Measurements from ENCODE around the gene EFEMP2. TPM values are rescaled to one million over a fixed set of nuclear protein-coding genes. Genes with fewer than 3 reads are reported as not detected.
A peak's percentile ranks its signal among the peaks of the same experiment; 100 is the strongest.
"Not testable (repeated sequence)": the region's sequence is repeated elsewhere in the genome, so short reads cannot be mapped to it uniquely, and the experiment has no call there.

The EFEMP2 gene
- total RNA-seq, 1 donor from 2014 or later: 35.0 TPM

DNA sequence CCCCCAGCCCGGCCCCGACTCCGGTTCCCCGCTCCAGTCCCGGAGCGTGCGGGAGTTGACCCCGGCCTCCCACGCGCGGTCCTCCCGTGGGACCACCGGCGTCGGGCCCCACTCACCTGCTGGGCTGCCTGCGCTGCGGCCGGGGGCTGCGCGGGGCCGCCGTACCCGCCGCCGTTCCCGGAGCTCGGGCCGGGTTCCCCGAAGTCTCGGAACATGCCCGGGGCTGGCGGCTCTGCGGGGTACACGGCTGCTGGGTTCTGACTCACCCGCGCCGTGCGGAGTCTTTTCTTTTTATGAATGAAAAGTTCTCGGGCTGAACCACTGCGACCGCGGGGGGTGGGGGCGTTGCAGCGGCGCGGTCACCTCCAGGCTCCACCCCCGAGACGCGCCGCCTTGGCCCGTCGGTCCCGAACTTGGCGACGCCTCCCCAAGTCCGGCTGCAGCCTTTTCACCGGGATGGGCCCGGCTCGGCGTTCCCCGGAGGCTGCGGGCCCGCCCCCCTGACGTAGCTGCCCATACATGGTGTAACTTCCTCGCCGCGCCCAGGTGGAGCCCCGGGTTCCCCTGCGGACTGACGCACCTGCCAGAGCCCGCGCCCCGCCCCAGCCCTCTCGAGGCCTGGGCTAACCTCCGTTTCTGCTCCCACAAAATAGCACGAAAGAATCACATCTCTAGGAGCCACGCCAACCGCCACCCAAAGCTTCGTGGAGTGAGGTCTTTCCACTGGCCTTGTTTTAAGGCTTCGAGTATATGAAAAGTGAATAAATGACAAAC lies 27.7 kb upstream of the EFEMP2 start, which contains the start of gene FOSL1:
FOSL1 (minus strand) TSS at position 264 of the 774 bp plus-strand sequence; CDS start at position 215, 49 bp downstream.
- DNase-seq (ENCODE audit: low read depth): peak; percentile 83

DNA sequence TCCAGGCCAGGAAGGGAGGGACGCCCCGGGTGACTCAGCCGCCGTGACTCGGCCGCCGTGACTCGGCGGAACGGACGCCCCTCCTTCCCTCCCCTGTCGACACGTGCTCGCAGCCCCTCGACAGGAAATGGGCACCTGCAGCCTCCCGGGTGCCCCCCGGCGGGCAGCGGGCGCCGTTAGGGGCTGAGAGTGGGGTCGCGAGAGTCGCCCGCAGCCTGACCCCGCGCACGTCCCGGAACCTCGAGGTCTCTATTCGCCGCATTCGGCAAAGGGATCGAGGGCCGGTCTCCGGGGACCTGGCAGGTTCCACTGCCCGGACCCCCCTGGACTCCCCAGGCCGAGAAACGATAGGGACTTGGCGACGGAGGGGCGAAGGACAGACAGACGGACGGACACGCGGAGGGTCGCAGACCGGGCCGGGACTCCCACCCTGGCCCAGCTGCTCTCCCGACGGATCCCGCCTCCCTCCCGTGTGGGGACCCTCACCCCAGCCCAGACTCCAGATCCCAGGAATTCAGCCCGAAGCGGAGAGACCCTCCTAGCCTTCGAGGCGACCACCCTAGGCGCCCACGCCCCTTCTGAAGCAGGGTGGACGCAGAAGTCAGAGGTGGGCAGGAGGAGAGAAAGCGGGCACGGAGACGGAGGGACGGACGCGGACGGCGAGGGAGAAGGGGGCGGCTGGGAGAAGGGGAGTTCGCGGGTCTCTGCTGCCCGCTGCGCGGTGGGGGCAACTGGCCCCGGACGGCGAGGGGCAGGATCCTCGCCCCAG lies 26.9 kb upstream of the EFEMP2 start:
- DNase-seq (ENCODE audit: low read depth): no peak

DNA sequence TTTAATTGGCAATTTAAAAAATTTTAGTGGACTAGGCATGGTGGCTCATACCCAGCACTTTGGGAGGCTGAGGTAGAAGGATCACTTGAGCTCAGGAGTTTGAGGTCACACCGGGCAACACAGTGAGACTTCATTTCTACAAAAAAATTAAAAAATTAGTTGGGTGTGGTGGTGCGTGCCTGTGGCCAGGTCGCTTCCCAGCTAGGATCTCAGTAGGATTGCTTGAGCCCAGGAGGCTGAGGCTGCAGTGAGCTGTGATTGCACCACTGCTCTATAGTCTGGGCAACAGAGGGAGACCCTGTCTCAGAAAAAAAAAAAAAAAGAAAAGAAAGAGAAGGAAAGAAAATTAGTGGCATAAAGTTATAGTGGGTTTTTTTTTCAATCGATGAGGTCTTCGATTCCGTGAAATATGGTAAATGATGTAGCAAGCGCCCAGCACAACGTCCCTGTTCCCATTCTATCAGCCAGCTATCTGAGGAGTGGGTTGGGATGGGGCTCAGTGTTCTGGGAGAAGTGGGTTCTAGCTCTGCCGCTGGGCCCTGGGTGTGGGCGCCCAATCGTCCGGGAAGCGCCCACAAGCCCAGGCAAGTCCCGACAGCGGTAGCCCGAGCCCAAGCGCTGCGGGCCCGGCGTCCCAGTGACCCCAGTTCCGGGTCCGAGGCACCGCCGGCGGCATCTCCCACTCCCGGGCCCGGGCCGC lies 26.2 kb upstream of the EFEMP2 start:
- no peak for DNase-seq (ENCODE audit: low read depth)

DNA sequence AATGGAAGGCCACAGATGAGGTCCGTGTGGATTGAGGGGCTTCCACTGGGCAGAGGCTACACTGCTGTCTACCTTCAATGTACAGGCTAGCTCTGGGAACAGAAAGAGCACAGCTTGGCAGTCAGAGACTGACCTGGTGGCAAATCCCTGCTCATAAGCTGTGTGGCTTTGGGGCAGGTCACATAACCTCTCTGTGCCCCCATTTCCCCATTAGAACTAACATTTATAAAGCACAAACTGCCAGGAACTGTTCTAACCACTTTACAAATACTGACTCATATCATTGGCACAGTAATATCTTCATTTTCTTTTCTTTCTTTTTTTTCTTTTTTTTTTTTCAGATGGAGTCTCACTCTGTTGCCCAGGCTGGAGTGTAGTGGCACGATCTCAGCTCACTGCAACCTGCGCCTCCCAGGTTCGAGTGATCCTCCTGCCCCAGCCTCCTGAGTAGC lies 24.4 kb upstream of the EFEMP2 start:
- DNase-seq (ENCODE audit: low read depth): no peak

DNA sequence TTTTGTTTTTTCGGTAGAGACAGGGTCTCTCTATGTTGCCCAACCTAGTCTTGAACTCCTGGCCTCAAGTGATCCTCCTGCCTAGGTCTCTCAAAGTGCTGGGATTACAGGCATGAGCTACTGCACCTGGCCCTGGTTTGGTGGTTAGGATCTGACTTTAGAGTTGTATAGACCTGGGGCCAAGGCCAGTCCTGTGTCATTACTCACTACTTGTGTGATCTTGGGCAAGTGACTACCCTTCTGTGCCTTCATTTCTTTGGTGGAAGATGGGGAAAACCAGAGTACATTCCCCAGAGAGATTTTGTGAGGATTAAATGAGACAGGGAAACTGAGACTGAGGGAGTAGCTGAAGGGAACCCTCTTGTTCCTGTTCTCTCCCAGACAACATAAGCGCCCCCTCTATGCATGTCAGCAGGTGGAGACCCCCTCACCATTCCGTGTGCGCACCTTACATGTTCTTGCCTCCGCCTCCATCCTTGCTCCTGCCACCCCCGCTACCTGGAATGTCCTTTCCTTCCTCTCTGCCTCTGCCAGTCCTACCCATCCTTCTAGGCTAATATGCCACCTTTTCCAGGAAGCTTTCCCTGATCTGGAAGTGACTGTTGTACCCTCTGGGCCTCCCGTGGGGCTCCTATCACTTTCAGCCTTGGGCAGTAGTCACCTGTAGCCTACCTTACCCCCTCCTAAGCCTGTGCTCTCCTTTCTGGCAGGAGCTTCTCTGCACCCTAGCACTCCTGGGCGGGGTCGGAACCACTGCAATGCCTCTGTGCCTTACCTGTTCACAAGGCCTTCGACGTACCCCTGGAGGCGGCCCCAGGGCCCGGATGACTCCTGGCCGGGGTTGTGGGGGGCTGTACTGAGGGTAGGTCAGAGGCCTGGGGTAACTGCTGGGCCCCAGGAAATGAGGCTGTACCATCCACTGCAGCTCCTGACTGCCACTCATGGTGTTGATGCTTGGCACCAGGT lies 23.7 kb upstream of the EFEMP2 start:
- DNase-seq (ENCODE audit: low read depth): no peak

DNA sequence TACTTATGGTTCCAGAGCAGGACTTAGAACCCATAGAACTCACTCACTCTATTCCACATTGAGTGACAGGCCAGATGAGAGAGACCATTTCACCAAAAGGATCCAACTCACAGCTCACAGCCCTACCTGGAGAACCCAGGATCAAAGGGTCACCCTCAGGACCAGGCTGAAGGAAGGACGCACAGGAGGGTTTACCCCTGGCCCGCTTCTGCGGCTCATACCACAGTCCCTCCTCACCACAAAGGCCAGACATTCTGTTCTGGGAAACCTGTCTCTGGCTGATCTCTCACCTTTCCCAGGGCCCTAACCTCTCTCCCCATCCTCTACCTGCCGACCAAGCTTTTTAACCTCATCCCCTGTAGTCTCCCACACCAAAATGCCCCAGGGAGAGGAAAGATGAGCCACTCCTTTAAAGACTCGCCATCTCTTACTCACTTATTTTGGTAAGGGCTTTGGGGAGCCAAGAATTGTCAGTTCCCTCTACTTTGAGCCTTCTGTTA lies 22.9 kb upstream of the EFEMP2 start:
- DNase-seq (ENCODE audit: low read depth): no peak

DNA sequence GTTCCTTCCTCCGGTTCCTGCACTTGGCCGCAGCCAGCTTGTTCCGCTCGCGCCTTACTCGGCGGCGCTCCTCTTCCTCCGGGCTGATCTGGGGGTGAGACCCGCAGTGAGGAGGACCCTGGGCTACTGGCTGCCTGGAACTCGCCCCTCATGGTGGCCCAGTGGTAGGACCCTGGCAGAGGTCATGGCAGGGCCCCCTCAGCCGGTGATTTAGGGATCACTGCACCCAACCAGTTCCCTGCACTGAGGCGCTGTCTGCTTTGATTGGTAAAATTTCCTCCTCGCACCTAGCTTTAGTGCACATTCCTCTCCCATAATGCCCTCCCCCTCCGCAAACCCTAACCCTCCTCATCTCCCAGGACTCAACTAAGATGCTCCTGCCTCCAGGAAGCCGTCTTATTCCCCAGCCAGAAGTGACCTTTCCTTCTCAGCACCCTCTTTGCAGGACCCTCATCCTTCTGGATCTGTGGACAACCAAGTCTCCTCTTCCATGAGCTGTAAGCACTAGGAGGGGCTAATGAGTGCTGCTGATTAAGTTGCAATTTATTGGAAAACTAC lies 21.5 kb upstream of the EFEMP2 start:
- no peak for DNase-seq (ENCODE audit: low read depth)

DNA sequence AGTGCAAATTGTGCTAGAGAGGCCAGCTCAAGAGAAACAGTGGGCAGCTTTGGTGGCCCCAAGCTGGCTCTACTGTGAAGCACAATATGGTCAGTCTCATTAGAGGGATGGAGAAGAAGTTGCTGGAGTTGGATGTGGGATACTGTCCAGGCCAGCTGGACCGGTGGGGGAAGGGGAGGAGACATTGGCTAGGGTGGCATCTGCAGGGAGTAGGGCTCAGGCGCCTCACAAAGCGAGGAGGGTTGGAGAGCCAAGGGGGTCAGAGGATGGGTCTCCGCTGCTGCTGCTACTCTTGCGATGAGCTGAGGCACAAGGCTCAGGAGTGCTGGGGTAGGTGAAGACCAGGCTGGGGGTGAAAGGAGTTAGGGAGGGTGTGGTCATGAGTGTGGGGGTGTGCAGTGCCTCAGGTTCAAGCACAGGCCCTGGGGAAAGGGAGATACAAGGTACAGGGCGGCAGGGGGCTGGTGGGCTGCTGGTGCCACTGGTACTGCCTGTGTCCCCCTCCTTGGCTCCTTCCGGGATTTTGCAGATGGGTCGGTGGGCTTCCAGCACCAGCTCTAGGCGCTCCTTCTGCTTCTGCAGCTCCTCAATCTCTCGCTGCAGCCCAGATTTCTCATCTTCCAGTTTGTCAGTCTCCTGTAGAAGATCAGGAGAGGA lies 20.2 kb upstream of the EFEMP2 start:
- DNase-seq (ENCODE audit: low read depth): no peak

DNA sequence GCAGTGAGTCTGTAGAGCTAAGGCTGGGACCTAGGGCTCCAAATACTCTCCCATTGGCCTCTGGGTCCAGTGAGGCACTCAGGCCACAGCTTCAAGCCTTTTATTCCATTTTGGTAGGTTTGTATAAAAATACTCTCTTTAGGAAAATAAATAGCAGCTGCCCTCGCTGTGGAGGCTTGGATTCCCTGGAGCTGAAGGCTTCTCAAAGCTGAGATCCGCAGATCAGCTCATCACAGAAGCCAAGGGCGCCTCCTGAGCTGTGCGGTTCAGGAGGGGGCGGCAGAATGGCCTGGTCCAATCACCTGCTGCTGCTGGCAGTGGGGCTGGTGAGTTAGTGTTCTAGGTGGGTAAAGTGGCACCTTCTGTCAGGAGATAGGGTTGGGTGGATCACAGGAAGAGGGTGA lies 19.5 kb upstream of the EFEMP2 start:
- not testable (repeated sequence) for DNase-seq (ENCODE audit: low read depth)

DNA sequence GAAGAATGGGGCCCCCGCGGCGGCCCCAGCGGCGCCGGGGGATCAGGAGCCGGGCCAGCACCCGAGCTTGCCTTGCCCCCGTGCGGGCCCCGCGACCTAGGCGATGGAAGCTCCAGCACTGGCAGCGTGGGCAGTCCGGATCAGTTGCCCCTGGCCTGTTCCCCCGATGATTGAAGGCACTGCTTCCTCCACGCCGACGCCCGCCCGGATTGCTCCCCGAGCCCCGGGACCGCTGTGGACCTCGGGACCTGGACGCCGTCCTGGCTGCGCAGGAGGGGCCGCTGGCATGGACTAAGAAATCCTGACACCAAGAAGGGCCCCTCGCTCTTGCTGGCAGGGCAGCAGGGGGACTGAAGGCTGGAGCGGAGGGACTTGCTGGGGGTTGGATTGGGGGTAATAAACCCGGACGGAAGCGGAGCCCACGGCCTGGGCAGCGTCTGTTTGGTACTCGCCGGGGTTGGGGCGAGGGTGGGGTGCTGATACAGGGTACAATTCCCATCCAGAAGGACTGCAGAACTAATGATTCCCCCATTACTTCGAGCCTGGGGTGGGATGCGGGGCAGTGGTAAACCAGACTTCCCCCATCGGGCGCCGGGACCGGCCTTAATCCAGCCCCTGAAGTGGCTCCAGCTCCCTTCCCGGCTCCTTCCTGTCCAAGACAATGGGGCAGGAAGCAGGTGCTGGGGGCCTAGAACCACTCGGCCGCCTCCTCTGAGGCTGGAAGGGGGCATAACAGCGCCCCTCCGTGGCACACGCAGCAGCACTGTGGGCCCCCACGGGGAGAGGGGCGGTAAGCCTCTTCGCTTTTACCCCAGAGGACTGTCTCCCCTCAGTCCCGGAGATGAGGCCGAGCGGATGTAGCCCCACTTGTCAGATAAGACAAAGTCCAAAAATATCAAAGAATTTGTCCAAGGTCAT lies 18.9 kb upstream of the EFEMP2 start:
- DNase-seq (ENCODE audit: low read depth): no peak

DNA sequence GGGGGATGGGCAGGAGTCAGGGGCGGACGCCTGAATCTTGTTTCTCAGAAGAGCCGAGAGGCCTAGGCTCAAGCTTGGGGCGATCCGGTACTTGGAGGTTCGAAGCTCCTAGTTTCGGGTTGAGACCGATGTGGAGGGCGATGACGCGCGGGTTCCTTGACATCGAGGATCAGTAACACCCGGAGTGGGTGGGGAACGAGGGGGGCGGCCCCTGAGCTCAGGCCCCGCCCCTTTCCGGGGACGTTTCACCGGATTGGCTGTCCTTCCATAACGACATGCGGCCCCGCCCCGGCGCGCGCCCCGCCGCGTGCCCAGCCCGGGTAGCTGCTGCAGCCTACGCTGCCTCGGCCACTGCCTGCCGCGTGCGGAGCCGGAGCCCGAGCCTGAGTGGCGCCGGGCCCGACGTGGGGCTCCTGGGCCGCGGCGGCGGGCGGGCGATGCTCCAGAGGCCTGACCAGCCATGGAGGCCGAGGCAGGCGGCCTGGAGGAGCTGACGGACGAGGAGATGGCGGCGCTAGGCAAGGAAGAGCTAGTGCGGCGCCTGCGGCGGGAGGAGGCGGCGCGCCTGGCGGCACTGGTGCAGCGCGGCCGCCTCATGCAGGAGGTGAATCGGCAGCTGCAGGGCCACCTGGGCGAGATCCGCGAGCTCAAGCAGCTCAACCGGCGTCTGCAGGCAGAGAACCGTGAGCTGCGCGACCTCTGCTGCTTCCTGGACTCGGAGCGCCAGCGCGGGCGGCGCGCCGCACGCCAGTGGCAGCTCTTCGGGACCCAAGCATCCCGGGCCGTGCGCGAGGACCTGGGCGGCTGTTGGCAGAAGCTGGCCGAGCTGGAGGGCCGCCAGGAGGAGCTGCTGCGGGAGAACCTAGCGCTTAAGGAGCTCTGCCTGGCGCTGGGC lies 18.0 kb upstream of the EFEMP2 start, which contains the start of gene CCDC85B:
CCDC85B (plus strand) TSS at position 350 of the 895 bp plus-strand sequence; CDS start at position 461, 111 bp downstream.
- DNase-seq (ENCODE audit: low read depth): peak; percentile 81

DNA sequence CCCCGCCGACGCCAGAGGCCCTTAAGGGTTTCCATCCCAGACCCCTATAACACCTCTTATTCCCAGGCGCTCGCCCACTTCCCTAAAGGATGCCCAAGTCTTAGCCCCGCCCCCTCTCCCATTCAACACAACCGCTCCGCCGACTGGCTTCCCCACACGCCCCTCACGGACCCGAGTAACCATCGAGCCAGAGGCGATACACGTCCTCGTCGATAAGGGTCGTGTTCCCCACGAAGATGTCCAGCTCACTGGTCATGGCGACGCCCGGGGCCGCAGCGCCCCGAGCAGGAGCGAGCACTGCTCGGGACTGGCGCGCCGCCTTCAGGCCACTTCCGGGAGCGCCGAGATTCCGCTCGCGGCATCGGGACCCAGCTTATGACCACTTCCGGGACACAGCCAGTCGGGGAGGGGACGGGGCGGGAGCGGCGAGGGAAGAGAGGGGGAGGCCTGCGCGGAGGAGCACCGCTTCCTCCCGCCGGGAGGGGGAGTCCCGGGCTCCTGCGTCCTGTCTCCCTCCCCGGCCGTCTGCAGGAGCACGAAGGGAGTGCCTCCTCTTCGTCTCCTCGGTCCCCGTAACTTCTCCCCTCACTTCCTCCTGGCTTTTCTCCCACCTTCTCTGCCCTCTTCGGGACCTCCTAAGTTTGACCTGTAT lies 15.7 kb upstream of the EFEMP2 start, which contains the start of gene FIBP:
FIBP (minus strand) TSS at position 309 of the 652 bp plus-strand sequence; CDS start at position 256, 53 bp downstream.
- DNase-seq (ENCODE audit: low read depth): peak; percentile 85

DNA sequence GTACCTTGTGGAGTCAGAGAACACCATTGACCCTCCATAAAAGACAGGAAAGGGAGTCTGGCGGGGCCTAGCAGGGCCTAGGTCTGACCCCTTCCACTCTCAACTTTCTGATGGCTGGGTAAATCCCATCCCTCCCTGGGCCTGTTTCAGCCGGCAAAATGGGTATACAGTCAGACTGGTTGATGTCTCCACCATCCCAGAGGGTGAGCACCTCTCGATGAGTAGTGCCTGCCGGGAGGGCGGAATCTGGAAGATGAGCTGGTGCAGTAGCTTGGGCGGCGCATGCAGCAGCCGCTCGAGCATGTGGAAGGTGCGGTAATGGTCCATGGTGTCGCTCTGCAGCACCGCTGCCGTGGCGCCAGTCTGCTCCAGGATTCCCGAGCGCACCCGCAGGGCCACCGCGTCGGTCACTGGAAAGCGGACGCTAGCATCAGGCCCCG lies 15.1 kb upstream of the EFEMP2 start:
- no peak for DNase-seq (ENCODE audit: low read depth)

DNA sequence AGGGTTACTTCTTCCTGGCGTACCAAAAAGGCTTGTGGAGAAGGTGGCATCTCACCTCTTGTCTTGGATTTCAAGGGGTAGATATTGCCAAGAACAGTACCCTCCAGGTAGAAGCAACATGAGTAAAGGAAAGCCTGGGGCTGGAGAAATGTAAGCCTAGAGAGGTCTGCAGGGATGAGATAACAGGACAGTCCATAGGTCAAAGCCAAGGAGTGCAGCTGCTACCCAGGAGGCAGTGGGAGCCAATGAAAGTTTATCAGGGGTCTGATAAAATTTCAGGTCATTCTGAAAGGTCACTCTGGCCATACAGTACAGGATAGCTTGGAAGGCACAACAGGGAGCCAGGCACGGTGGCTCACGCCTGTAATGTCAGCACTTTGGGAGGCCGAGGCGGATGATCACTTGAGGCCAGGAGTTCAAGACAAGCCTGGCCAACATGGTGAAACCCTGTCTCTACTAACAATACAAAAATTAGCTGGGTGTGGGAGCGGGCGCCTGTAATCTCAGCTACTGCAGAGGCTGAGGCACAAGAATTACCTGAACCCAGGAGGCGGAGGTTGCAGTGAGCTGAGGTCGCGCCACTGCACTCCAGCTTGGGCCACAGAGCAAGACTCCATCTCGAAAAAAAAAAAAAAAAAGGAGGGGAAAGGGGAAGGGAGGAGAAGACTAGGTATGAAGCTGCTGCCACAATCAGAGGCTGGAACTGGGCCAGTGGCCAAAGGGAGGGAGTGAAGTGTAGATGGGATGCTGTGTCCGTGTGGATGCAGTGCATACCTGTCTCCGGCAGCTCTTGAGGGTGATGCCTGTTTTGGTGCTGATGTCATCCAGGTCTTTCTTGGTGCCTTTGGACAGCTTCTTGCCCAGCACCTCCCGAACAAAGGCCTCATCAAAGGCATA lies 14.5 kb upstream of the EFEMP2 start:
- DNase-seq (ENCODE audit: low read depth): no peak

DNA sequence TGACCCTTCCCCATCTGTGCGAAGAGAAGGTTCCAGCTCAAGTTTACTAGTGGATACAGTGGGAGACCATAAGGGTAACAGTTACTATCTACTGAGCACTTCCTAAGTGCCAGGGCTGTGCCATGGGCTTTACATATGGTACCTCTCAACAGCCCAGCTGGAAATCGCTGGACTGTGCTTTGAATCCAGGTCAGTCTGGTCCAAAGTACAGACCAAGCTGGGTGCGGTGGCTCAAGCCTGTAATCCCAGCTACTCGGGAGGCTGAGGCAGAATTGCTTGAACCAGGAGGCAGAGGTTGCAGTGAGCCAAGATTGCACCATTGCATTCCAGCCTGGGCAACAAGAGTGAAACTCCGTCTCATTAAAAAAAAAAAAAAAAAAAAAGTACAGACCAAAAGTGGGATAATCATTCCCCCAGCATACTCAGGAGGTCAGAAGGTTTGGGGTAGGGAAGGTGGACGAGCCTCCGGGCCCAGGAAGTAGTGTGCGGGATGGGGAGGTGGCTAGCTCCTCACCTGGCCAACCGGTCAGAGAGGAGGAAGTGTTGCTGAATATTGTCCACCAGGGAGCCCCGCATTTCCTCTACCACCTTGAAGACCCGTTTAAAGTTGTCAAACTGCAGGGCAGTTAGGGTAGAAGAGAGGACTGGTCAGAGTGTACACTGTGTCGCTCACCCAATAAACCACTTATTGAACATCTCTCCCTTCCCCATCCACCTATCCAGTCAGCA lies 13.4 kb upstream of the EFEMP2 start:
- no peak for DNase-seq (ENCODE audit: low read depth)
